ENCODE data around the gene PGLYRP4. TPM values are rescaled to one million over a fixed set of nuclear protein-coding genes. Genes with fewer than 3 reads are reported as not detected.

Gene PGLYRP4
- total RNA-seq, 1 donor from 2014 or later = not detected

DNA sequence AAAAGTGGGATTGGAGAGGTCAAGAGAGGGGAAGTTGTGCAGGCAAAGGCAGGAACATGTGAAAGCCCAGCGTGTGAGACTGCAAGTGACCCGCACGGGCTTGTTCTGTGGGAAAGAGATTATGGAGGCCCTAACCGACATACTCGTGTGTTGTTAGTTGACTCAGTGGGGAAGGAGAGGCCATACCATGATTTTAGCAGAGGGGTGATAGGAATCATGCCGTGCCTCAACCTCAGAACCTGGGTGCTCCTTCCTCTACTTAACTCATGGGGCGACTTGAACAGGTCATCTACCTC lies 55.2 kb downstream of the PGLYRP4 start:
- TF ChIP-seq, protein P1, sequence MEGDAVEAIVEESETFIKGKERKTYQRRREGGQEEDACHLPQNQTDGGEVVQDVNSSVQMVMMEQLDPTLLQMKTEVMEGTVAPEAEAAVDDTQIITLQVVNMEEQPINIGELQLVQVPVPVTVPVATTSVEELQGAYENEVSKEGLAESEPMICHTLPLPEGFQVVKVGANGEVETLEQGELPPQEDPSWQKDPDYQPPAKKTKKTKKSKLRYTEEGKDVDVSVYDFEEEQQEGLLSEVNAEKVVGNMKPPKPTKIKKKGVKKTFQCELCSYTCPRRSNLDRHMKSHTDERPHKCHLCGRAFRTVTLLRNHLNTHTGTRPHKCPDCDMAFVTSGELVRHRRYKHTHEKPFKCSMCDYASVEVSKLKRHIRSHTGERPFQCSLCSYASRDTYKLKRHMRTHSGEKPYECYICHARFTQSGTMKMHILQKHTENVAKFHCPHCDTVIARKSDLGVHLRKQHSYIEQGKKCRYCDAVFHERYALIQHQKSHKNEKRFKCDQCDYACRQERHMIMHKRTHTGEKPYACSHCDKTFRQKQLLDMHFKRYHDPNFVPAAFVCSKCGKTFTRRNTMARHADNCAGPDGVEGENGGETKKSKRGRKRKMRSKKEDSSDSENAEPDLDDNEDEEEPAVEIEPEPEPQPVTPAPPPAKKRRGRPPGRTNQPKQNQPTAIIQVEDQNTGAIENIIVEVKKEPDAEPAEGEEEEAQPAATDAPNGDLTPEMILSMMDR (IDR thresholded peaks at IDR 0.05; ENCODE audit: unreplicated experiment) = no peak
- no peak overlapping the region for H3K27ac Mint-ChIP-seq
- H3K27me3 Mint-ChIP-seq = peaks cover 13% of the 10 kb centered on the region
- no peaks in the 10 kb centered on the region for H3K9me3 Mint-ChIP-seq (ENCODE audit: low read depth)
- no peak overlapping the region for H3K4me3 Mint-ChIP-seq (ENCODE audit: low read depth)
- H3K36me3 Mint-ChIP-seq (ENCODE audit: insufficient read depth) = no peaks in the 10 kb centered on the region
- H3K4me1 Mint-ChIP-seq (ENCODE audit: low read depth) = no peaks in the 10 kb centered on the region
- no peak for DNase-seq (ENCODE audit: low spot score, unreplicated experiment)

DNA sequence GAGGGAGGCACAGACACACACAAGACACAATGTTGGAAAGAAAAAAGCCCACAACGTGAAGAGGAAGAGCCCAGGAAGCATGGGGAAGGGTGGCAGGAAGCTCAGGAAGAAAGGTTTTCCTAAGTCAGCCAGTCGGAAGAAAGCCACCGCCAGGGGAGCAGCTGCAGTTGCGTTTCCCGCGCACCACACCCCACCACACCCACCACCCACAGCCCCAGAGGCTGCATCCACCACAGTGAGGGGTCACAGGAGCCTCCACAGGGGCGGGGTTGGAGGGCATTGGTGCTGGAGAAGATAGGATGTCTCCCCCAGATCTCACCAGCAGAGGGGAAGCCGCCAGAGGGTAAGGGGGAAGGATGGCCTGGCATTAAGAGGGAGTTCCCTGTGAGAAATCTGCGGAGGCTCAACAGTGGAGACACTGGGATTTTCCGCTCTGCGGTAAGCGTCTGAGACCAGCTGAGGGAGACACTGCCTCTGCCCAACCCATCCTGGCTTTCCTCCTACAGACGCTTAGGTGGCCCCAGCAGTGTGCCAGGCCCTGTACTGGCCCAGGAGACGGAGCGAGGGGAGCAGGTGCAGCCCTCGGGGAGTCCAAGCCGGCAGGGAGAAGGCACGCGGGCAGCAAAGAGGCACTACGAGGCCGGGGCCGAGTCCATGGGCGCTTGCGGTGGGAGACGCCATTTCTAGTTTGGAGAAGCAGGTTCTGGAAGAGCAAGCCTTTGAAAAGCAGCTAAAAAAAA lies 55.7 kb downstream of the PGLYRP4 start:
- Mint-ChIP-seq H3K4me3 (ENCODE audit: low read depth) (no peak overlapping the region), H3K36me3 (ENCODE audit: insufficient read depth) (no peaks in the 10 kb centered on the region), H3K27ac (no peak overlapping the region), H3K4me1 (ENCODE audit: low read depth) (no peaks in the 10 kb centered on the region), H3K27me3 (peaks cover 16% of the 10 kb centered on the region), H3K9me3 (ENCODE audit: low read depth) (no peaks in the 10 kb centered on the region)
- TF ChIP-seq, protein P1 (IDR thresholded peaks at IDR 0.05; ENCODE audit: unreplicated experiment) = no peak
- DNase-seq (ENCODE audit: low spot score, unreplicated experiment) = no peak

DNA sequence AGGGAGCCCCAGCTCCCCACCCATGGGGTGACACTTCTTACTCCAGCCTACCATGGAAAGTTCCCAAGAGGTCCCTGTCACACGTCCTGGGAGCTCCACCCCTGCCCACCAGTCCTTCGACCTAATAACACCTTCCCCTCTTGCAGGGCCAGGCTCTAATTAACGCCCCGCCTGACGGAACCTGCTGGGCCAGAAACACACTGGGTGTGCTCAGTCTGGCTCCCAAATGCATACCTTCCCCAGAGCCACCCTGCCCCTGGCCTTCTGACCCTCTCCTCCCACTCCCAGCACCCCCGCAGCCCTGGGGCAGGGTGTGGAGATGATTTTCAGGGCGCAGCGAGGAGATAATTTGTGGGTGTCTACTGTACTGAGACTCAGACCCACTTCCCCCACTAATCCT lies 56.5 kb downstream of the PGLYRP4 start:
- Mint-ChIP-seq H3K4me3 (ENCODE audit: low read depth) (no peak overlapping the region), H3K9me3 (ENCODE audit: low read depth) (no peaks in the 10 kb centered on the region)
- TF ChIP-seq, protein P1 (IDR thresholded peaks at IDR 0.05; ENCODE audit: unreplicated experiment) = no peak

DNA sequence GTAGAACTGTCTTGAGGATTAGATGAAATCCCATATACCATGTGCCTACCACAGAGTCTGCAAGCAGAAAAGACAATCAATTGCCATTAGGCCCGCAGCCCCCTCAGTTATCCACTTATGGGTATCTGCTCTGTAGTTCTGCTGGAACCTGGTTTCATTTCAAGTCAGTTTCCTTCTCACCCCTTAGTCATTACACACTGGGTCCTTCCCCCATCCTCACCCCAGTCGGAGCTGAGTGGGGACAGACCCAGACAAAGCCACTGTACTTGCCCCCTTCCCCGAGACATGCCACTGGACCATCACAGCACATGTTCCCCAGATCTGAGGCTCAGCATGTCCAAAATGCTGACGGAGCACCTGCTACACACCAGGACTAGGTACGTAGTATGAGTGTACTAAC lies 57.1 kb downstream of the PGLYRP4 start:
- H3K36me3 Mint-ChIP-seq (ENCODE audit: insufficient read depth) = no peaks in the 10 kb centered on the region
- TF ChIP-seq, protein P1 (IDR thresholded peaks at IDR 0.05; ENCODE audit: unreplicated experiment) = no peak
- no peaks in the 10 kb centered on the region for H3K9me3 Mint-ChIP-seq (ENCODE audit: low read depth)
- H3K4me1 Mint-ChIP-seq (ENCODE audit: low read depth) = no peaks in the 10 kb centered on the region
- H3K27me3 Mint-ChIP-seq = peaks cover 14% of the 10 kb centered on the region
- no peak overlapping the region for H3K4me3 Mint-ChIP-seq (ENCODE audit: low read depth)
- DNase-seq (ENCODE audit: low spot score, unreplicated experiment) = no peak
- H3K27ac Mint-ChIP-seq = no peak overlapping the region

More for the DNA sequence above, 56.5 kb downstream of the PGLYRP4 start:
- DNase-seq (ENCODE audit: low spot score, unreplicated experiment) = no peak
- Mint-ChIP-seq H3K27me3 (peaks cover 16% of the 10 kb centered on the region), H3K36me3 (ENCODE audit: insufficient read depth) (no peaks in the 10 kb centered on the region), H3K27ac (no peak overlapping the region), H3K4me1 (ENCODE audit: low read depth) (no peaks in the 10 kb centered on the region)

DNA sequence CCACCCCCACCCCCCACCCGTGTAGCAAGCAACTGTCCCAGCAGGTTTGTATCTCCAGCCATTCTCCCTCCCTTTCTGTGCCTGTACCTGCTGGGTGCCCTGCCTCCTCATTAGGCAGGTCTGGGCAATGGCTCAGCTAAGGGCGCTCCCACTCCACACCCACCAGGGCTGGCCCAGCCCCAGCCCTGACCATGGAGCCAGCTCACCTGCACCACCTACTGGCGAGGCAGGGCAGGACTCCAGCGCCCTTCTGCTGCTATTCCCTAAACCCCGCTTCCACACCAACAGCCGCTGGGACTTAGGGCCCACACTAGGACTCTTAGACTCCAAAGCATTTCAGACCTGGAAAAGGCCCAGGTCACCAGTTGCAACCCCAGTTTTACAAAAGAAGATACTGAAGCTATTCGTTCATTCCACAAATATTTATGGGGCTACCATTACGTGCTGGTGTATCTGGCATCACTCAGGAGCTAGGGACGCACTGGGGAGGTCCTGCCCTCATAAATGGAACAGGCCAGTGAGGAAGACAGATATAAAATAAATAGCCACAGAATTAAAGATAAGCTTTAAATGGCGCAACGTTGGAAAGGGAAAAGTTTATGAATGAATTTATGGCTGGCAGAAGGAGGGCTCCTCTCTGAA lies 59.9 kb downstream of the PGLYRP4 start:
- Mint-ChIP-seq H3K9me3 (ENCODE audit: low read depth) (no peaks in the 10 kb centered on the region), H3K36me3 (ENCODE audit: insufficient read depth) (no peaks in the 10 kb centered on the region), H3K27me3 (peaks cover 12% of the 10 kb centered on the region), H3K4me3 (ENCODE audit: low read depth) (no peak overlapping the region), H3K27ac (no peak overlapping the region), H3K4me1 (ENCODE audit: low read depth) (no peaks in the 10 kb centered on the region)
- no peak for DNase-seq (ENCODE audit: low spot score, unreplicated experiment)
- TF ChIP-seq, protein P1 (IDR thresholded peaks at IDR 0.05; ENCODE audit: unreplicated experiment) = peak; percentile 44

Other genes starting within 250 kb of the PGLYRP4 start
- gene SPRR2F, start 235.3 kb downstream of the PGLYRP4 start, total RNA-seq = 1.7 and 4.0 TPM in 2 replicates
- not detected in 2 replicates for gene SPRR2G, start 198.0 kb downstream of the PGLYRP4 start, total RNA-seq
- gene LELP1, start 145.4 kb downstream of the PGLYRP4 start, total RNA-seq = not detected in 2 replicates
- not detected in 2 replicates for gene PRR9, start 131.3 kb downstream of the PGLYRP4 start, total RNA-seq
- not detected in 2 replicates for gene LORICRIN, start 89.2 kb downstream of the PGLYRP4 start, total RNA-seq
- not detected in 2 replicates for gene PGLYRP3, start 35.9 kb downstream of the PGLYRP4 start, total RNA-seq
- 0.91 and 0.95 TPM in 2 replicates for gene S100A9, start 9.0 kb upstream of the PGLYRP4 start, total RNA-seq
- gene S100A12, start 26.8 kb upstream of the PGLYRP4 start, total RNA-seq = not detected in 2 replicates
- gene S100A8, start 42.2 kb upstream of the PGLYRP4 start, total RNA-seq = not detected in 2 replicates
- not detected in 2 replicates for gene S100A7A, start 67.7 kb upstream of the PGLYRP4 start, total RNA-seq
- gene S100A7, start 111.8 kb upstream of the PGLYRP4 start, total RNA-seq = not detected in 2 replicates
- gene S100A6, start 187.2 kb upstream of the PGLYRP4 start, total RNA-seq = 12.5 and 14.8 TPM in 2 replicates
- not detected in 2 replicates for gene S100A5, start 192.1 kb upstream of the PGLYRP4 start, total RNA-seq
- gene S100A4, start 197.0 kb upstream of the PGLYRP4 start, total RNA-seq = 7.6 and 11.1 TPM in 2 replicates
- gene S100A3, start 200.4 kb upstream of the PGLYRP4 start, total RNA-seq = 0.46 and 1.5 TPM in 2 replicates
- 0.36 and 1.6 TPM in 2 replicates for gene S100A2, start 217.0 kb upstream of the PGLYRP4 start, total RNA-seq

All from progenitor cell of endocrine pancreas (in vitro differentiated cells).